Astrocyte (in vitro differentiated cells and primary cell): Measurements from ENCODE around the gene SLC25A20. TPM values are rescaled to one million over a fixed set of nuclear protein-coding genes. Genes with fewer than 3 reads are reported as not detected.

Source experiments
- DNase-seq: peaks from one replicate; pipeline ENCODE4 v3.0.0-alpha.2; 2010; ENCODE audit warnings: low read depth
- FAIRE-seq: peaks from 2 replicates; lab custom pipeline; 2011; peaks lifted over from hg19 to GRCh38; lab: Jason Lieb, UNC
- H2AFZ ChIP-seq: 2 replicates; pipeline ENCODE4 v1.6.0; 2012; ENCODE audit warnings: low read depth, low read length, inconsistent platforms
- H3K27ac ChIP-seq: 2 replicates; pipeline ENCODE4 v1.5.1; 2011; ENCODE audit warnings: low read depth, low read length, inconsistent platforms
- H3K27me3 ChIP-seq: 2 replicates; pipeline ENCODE4 v1.6.0; 2011; ENCODE audit warnings: low read length, inconsistent platforms; ENCODE audit not compliant: insufficient read depth
- H3K36me3 ChIP-seq: 2 replicates; pipeline ENCODE4 v1.5.1; 2011; ENCODE audit warnings: low read length, inconsistent platforms; ENCODE audit not compliant: insufficient read depth
- H3K4me1 ChIP-seq: 2 replicates; pipeline ENCODE4 v1.5.1; 2011; ENCODE audit warnings: low read length, inconsistent platforms; ENCODE audit not compliant: insufficient read depth
- H3K4me2 ChIP-seq: 2 replicates; pipeline ENCODE4 v1.6.0; 2012; ENCODE audit warnings: low read length, inconsistent platforms
- H3K4me3 ChIP-seq: 2 replicates; pipeline ENCODE4 v1.5.1; 2011; ENCODE audit warnings: low read depth, mild to moderate bottlenecking, low read length, inconsistent platforms; ENCODE audit not compliant: insufficient read depth
- H3K79me2 ChIP-seq: 2 replicates; pipeline ENCODE4 v1.6.0; 2012; ENCODE audit warnings: mild to moderate bottlenecking, low read length, inconsistent platforms; ENCODE audit not compliant: insufficient read depth
- H3K9ac ChIP-seq: 2 replicates; pipeline ENCODE4 v1.6.0; 2012; ENCODE audit warnings: mild to moderate bottlenecking, low read length, inconsistent platforms
- H3K9me3 ChIP-seq: 2 replicates; pipeline ENCODE4 v1.5.1; 2012; ENCODE audit warnings: low read depth, mild to moderate bottlenecking, low read length, inconsistent platforms; ENCODE audit not compliant: insufficient read depth
- H4K20me1 ChIP-seq: 2 replicates; pipeline ENCODE4 v1.6.0; 2012; ENCODE audit warnings: low read length, inconsistent platforms; ENCODE audit not compliant: insufficient read depth
- H3K27ac Mint-ChIP-seq: one replicate; pipeline ENCODE4 v1.8.0; 2021; ENCODE audit warnings: mild to moderate bottlenecking, mixed read lengths; ENCODE audit not compliant: unreplicated experiment
- H3K27me3 Mint-ChIP-seq: one replicate; pipeline ENCODE4 v1.8.0; 2021; ENCODE audit warnings: low read depth, mixed read lengths; ENCODE audit not compliant: unreplicated experiment
- H3K36me3 Mint-ChIP-seq: one replicate; pipeline ENCODE4 v1.8.0; 2021; ENCODE audit warnings: low read depth, mixed read lengths; ENCODE audit not compliant: unreplicated experiment
- H3K4me1 Mint-ChIP-seq: one replicate; pipeline ENCODE4 v1.8.0; 2021; ENCODE audit warnings: low read depth, mixed read lengths; ENCODE audit not compliant: unreplicated experiment
- H3K4me3 Mint-ChIP-seq: one replicate; pipeline ENCODE4 v1.8.0; 2021; ENCODE audit warnings: mild to moderate bottlenecking, moderate library complexity, mixed read lengths; ENCODE audit not compliant: unreplicated experiment
- H3K9me3 Mint-ChIP-seq: one replicate; pipeline ENCODE4 v1.8.0; 2021; ENCODE audit warnings: mild to moderate bottlenecking, mixed read lengths; ENCODE audit not compliant: unreplicated experiment
- EZH2 ChIP-seq: IDR thresholded peaks from 2 replicates; pipeline ENCODE4 v1.6.1; 2012; ENCODE audit warnings: mild to moderate bottlenecking, low read length, inconsistent platforms; ENCODE audit not compliant: insufficient read depth
- total RNA-seq: library from RNA; stranded (reverse); gene quantifications from 2 replicates; pipeline ENCODE4 v1.2.1, GENCODE V29; 2021
- TF ChIP-seq, protein P1 (sequence below): IDR thresholded peaks from 2 replicates; pipeline ENCODE4 v1.5.1; 2011; ENCODE audit warnings: low read depth, mild to moderate bottlenecking, inconsistent platforms, low read length, moderate library complexity; ENCODE audit not compliant: insufficient read depth

The SLC25A20 gene
- total RNA-seq, 1 donor from 2014 or later: 25.0 TPM

DNA sequence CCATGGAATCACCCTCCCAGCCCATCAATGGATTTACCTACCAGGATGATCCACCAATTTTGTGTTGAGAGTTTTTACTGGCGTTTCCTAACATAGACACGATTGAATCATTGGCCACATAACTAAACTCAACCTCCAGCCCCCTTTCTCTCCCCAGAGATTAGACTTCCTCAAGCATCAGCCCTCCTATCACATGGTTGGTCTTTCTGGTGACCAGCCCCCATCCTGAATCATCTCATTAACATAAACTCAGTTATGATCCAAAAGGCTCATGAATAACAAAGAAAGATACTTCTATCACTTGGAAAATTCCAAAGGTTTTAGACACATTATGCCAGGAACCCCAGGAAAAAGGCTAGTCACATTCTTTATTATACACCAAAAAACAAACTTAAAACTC, 72.2 kb downstream of the SLC25A20 start:
- Histone ChIP-seq H3K4me2 (peak overlapping the region; percentile 56), H4K20me1 (peaks cover 3% of the 10 kb centered on the region), H3K9ac (peak overlapping the region; percentile 17), H3K27ac (peak overlapping the region; percentile 65), H2AFZ (peak overlapping the region; percentile 43), H3K27me3 (no peaks in the 10 kb centered on the region), H3K4me3 (no peak overlapping the region), H3K4me1 (peaks cover 13% of the 10 kb centered on the region), H3K79me2 (peaks cover 81% of the 10 kb centered on the region), H3K36me3 (no peaks in the 10 kb centered on the region), H3K9me3 (no peaks in the 10 kb centered on the region)
- FAIRE-seq: peak; percentile 32
- no peaks in the 10 kb centered on the region for H3K9me3 Mint-ChIP-seq
- peak; percentile 95 for DNase-seq
- H3K4me3 Mint-ChIP-seq: no peak overlapping the region
- no peak for TF ChIP-seq EZH2
- TF ChIP-seq, protein P1, sequence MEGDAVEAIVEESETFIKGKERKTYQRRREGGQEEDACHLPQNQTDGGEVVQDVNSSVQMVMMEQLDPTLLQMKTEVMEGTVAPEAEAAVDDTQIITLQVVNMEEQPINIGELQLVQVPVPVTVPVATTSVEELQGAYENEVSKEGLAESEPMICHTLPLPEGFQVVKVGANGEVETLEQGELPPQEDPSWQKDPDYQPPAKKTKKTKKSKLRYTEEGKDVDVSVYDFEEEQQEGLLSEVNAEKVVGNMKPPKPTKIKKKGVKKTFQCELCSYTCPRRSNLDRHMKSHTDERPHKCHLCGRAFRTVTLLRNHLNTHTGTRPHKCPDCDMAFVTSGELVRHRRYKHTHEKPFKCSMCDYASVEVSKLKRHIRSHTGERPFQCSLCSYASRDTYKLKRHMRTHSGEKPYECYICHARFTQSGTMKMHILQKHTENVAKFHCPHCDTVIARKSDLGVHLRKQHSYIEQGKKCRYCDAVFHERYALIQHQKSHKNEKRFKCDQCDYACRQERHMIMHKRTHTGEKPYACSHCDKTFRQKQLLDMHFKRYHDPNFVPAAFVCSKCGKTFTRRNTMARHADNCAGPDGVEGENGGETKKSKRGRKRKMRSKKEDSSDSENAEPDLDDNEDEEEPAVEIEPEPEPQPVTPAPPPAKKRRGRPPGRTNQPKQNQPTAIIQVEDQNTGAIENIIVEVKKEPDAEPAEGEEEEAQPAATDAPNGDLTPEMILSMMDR: no peak
- peaks cover 3% of the 10 kb centered on the region for H3K4me1 Mint-ChIP-seq
- peaks cover 2% of the 10 kb centered on the region for H3K36me3 Mint-ChIP-seq
- no peaks in the 10 kb centered on the region for H3K27me3 Mint-ChIP-seq
- no peak overlapping the region for H3K27ac Mint-ChIP-seq

GRCh38 chr3:48820612-48821324, 77.9 kb downstream of the SLC25A20 start:
- peaks cover 82% of the 10 kb centered on the region for H3K79me2 ChIP-seq
- no peaks in the 10 kb centered on the region for H3K27me3 Mint-ChIP-seq
- TF ChIP-seq, protein P1: no peak
- TF ChIP-seq EZH2: no peak
- no peak overlapping the region for H3K27ac Mint-ChIP-seq
- H3K36me3 Mint-ChIP-seq: peaks cover 2% of the 10 kb centered on the region
- H3K4me3 ChIP-seq: no peak overlapping the region
- no peak overlapping the region for H3K27ac ChIP-seq
- no peaks in the 10 kb centered on the region for H3K9me3 Mint-ChIP-seq
- H3K27me3 ChIP-seq: no peaks in the 10 kb centered on the region
- no peaks in the 10 kb centered on the region for H3K9me3 ChIP-seq
- no peak overlapping the region for H3K9ac ChIP-seq
- H2AFZ ChIP-seq: no peak overlapping the region
- no peak overlapping the region for H3K4me3 Mint-ChIP-seq
- FAIRE-seq (no peak), DNase-seq (peak; percentile 73)
- no peaks in the 10 kb centered on the region for H3K36me3 ChIP-seq
- peaks cover 46% of the 10 kb centered on the region for H4K20me1 ChIP-seq
- peaks cover 7% of the 10 kb centered on the region for H3K4me1 Mint-ChIP-seq
- H3K4me1 ChIP-seq: peaks cover 11% of the 10 kb centered on the region
- peak overlapping the region; percentile 9 for H3K4me2 ChIP-seq
